Colonic mucosa (tissue), 4 donors: Measurements from ENCODE around the gene CYP4Z1. TPM values are rescaled to one million over a fixed set of nuclear protein-coding genes. Genes with fewer than 3 reads are reported as not detected.
A peak's percentile ranks its signal among the peaks of the same experiment; 100 is the strongest.
"Not testable (repeated sequence)": the region's sequence is repeated elsewhere in the genome, so short reads cannot be mapped to it uniquely, and the experiment has no call there.

Experiments used
- DNase-seq: peaks from one replicate; pipeline ENCODE4 v3.0.0-alpha.2; 2020
- H3K27ac ChIP-seq: fragments of 200-600 bp; one replicate; pipeline ENCODE4 v1.8.0; 2021
- H3K27me3 ChIP-seq: fragments of 200-600 bp; one replicate; pipeline ENCODE4 v1.8.0; 2021
- H3K36me3 ChIP-seq: fragments of 200-600 bp; one replicate; pipeline ENCODE4 v1.8.0; 2021
- H3K4me1 ChIP-seq: fragments of 200-600 bp; one replicate; pipeline ENCODE4 v1.8.0; 2021; ENCODE audit warnings: mild to moderate bottlenecking
- H3K4me3 ChIP-seq: fragments of 200-600 bp; one replicate; pipeline ENCODE4 v1.8.0; 2021
- H3K9ac ChIP-seq, 2 donors: one replicate each; pipeline ENCODE4 v1.7.0; 2013; ENCODE audit warnings: control low read depth in 2 of 2, low read depth in 2 of 2, low read length in 2 of 2
- H3K9me3 ChIP-seq: fragments of 200-600 bp; one replicate; pipeline ENCODE4 v1.8.0; 2021
- intact Hi-C: fragments of 100-400 bp; cut with DNase I; formaldehyde crosslinking; loops from one replicate; pipeline ENCODE4 v1.14.1; 2022
- total RNA-seq, 2 donors: library from RNA; stranded (reverse); fragmentation: NEBNext Ultra II Directional in 1 of 2; extraction: Animal tissue kit (Norgen Biotek cat#: 25700) in 1 of 2; gene quantifications; one replicate each; pipeline ENCODE4 v1.2.1, GENCODE V29; 2021
- TF ChIP-seq, protein P1 (sequence below): fragments of 200-600 bp; IDR thresholded peaks from one replicate; pipeline ENCODE4 v1.8.0; 2022; ENCODE audit warnings: antibody characterized with exemption, mild to moderate bottlenecking
- donor health status: healthy.
- donor health status: DM: no; HTN: no; CAD: no.
- donor health status: DM: no; HTN: no; CAD: no.

CYP4Z1 gene
- total RNA-seq, 2 donors from 2014 or later, result not detected

DNA sequence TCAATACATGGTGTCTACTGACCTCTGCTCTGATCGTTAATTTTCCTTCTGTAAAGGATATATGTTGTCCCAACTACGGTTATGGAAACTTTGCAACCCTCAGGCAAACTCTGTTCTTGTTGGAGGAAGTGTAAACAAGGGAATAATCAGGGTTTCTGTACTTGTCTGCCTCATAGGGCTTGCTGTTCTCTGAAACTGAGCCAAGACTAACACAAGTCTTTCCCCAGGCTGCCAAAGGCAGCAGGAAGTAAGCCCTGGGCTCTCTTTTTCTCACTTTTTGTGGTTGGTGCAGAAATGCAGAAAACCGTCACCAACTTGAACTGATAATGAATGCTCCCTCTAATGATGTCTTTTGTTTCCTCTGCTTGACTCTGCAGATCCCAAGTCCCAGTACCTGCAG is 36.0 kb upstream of the CYP4Z1 start:
- Histone ChIP-seq H3K9me3 (no peaks in the 10 kb centered on the region), H3K27ac (no peak overlapping the region), H3K27me3 (no peaks in the 10 kb centered on the region), H3K4me3 (no peak overlapping the region), H3K4me1 (peaks cover 5% of the 10 kb centered on the region), H3K9ac (no peak overlapping the region), H3K36me3 (no peaks in the 10 kb centered on the region)
- TF ChIP-seq, protein P1, sequence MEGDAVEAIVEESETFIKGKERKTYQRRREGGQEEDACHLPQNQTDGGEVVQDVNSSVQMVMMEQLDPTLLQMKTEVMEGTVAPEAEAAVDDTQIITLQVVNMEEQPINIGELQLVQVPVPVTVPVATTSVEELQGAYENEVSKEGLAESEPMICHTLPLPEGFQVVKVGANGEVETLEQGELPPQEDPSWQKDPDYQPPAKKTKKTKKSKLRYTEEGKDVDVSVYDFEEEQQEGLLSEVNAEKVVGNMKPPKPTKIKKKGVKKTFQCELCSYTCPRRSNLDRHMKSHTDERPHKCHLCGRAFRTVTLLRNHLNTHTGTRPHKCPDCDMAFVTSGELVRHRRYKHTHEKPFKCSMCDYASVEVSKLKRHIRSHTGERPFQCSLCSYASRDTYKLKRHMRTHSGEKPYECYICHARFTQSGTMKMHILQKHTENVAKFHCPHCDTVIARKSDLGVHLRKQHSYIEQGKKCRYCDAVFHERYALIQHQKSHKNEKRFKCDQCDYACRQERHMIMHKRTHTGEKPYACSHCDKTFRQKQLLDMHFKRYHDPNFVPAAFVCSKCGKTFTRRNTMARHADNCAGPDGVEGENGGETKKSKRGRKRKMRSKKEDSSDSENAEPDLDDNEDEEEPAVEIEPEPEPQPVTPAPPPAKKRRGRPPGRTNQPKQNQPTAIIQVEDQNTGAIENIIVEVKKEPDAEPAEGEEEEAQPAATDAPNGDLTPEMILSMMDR, result no peak
- peak; percentile 44 for DNase-seq
- intact Hi-C loops, result no loop called here

DNA sequence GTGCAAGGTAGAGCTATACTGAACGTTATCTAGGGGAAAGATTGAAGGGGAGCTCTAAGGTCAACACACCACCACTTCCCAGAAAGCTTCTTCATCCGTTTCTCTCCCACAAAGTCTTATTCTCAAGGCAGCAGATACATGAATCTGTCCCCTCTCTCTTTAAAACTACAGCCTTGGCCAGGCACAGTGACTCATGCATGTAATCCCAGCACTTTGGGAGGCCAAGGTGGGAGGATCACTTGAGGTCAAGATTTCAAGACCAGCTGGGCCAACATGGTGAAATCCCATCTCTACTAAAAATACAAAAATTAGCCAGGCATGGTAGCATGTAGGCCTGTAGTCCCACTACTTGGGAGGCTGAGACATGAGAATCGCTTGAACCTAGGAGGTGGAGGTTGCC is 35.4 kb upstream of the CYP4Z1 start:
- Histone ChIP-seq H3K9me3 (no peaks in the 10 kb centered on the region), H3K4me1 (peaks cover 5% of the 10 kb centered on the region), H3K27ac (no peak overlapping the region), H3K4me3 (no peak overlapping the region), H3K27me3 (no peaks in the 10 kb centered on the region), H3K36me3 (no peaks in the 10 kb centered on the region), H3K9ac (no peak overlapping the region)
- TF ChIP-seq, protein P1, result no peak
- DNase-seq, result no peak
- intact Hi-C loops, result no loop called here

GRCh38 chr1:47036764-47037163 is 30.3 kb upstream of the CYP4Z1 start:
- no peaks in the 10 kb centered on the region for H3K4me1 ChIP-seq
- no peaks in the 10 kb centered on the region for H3K36me3 ChIP-seq
- H3K27me3 ChIP-seq, result no peaks in the 10 kb centered on the region
- H3K9ac ChIP-seq, result no peak overlapping the region
- intact Hi-C loops, result no loop called here
- TF ChIP-seq, protein P1, result no peak
- H3K4me3 ChIP-seq, result no peak overlapping the region
- H3K27ac ChIP-seq, result no peak overlapping the region
- no peak for DNase-seq
- no peaks in the 10 kb centered on the region for H3K9me3 ChIP-seq

GRCh38 chr1:47059376-47059775 is 7.7 kb upstream of the CYP4Z1 start:
- TF ChIP-seq, protein P1, result no peak
- DNase-seq, result no peak
- H3K36me3 ChIP-seq, result no peaks in the 10 kb centered on the region
- no peak overlapping the region for H3K9ac ChIP-seq
- no peak overlapping the region for H3K4me3 ChIP-seq
- intact Hi-C loops, result no loop called here
- H3K4me1 ChIP-seq, result no peaks in the 10 kb centered on the region
- no peaks in the 10 kb centered on the region for H3K9me3 ChIP-seq
- H3K27me3 ChIP-seq, result no peaks in the 10 kb centered on the region
- H3K27ac ChIP-seq, result no peak overlapping the region

- H3K27ac ChIP-seq, H3K4me1 ChIP-seq, H3K27me3 ChIP-seq, H3K4me3 ChIP-seq, DNase-seq, H3K9ac ChIP-seq, H3K9me3 ChIP-seq, H3K36me3 ChIP-seq, intact Hi-C loops: not testable (repeated sequence)
Measured at GRCh38 chr1:47069080-47069479, 2.0 kb downstream of the CYP4Z1 start.

GRCh38 chr1:47069509-47069908 is 2.5 kb downstream of the CYP4Z1 start:
- DNase-seq, H3K27me3 ChIP-seq, H3K9me3 ChIP-seq, H3K36me3 ChIP-seq, H3K9ac ChIP-seq, H3K4me3 ChIP-seq, H3K27ac ChIP-seq, intact Hi-C loops, H3K4me1 ChIP-seq: not testable (repeated sequence)

DNA sequence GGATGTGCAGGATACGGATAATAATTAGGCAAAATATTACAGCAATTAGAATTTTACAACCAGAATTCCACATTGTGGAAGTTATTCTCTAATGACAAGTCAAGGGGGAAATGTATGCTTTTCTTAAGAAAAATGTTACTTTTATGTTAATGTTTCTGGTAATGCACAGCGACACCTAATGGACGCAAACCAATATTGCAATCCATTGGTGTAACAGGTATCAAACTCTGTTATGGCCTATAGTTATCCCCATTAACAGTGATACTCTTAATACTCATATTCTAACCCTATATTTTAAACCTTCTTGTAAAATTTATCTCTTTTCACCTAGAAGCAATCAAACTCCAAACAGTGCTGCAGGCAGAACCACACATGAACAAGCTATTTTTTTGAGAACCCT is 22.3 kb downstream of the CYP4Z1 start:
- DNase-seq, result peak; percentile 45
- TF ChIP-seq, protein P1, result peak; percentile 46
- H3K27ac ChIP-seq, H3K36me3 ChIP-seq, intact Hi-C loops, H3K4me3 ChIP-seq, H3K9me3 ChIP-seq, H3K27me3 ChIP-seq, H3K9ac ChIP-seq, H3K4me1 ChIP-seq: not testable (repeated sequence)
